Measurements from ENCODE around the gene SSH2. TPM values are rescaled to one million over a fixed set of nuclear protein-coding genes. Genes with fewer than 3 reads are reported as not detected.
A peak's percentile ranks its signal among the peaks of the same experiment; 100 is the strongest.
"Not testable (repeated sequence)": the region's sequence is repeated elsewhere in the genome, so short reads cannot be mapped to it uniquely, and the experiment has no call there.

SSH2 gene
- total and polyA plus RNA-seq, 9 of the 15 experiments (the other 6 are each of a cell fraction or from before 2014, with no cell fraction given), result 3.9 to 16.1 (median 10.2) TPM

DNA sequence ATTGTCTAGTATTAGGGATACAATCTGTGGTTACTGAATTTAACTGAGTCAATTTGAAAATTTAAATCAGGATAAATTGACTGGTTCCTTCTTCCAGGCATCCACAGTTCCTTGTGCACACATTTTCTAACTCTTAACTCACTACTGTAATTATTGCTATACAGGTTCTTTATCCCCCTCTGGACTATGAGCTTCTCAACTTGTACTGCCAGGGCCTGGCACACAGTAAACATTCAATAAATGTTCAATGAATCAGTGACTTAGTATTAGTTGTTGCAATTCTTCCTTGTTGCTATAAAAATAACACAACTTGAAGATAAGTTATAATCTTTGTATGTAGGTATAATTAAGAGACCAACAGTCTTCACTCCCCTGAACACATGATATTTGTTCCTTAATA is 67.9 kb downstream of the SSH2 start (continued):
- TF ChIP-seq ZNF239 (CRISPR knock-in tag; IDR thresholded peaks at IDR 0.05), result no peak

DNA sequence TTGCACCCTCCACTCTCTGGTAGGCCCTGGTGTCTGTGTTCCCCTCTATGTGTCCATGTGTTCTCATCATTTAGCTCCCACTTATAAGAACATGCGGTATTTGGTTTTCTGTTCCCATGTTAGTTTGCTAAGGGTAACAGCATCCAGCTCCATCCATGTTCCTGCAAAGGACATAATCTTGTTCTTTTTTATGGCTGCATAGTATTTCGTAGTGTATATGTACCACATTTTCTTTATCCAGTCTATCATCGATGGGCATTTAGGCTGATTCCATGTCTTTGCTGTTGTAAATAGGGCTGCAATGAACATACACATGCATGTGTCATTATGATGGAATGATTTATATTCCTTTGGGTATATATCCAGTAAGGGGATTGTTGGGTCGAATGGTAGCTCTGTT is 70.6 kb downstream of the SSH2 start:
- intact Hi-C loops (cut with micrococcal nuclease); H3K27me3 ChIP-seq (ENCODE audit: control insufficient read depth in 2 of 2, insufficient read depth in 2 of 2, low read length in 2 of 2); FAIRE-seq; CTCF ChIA-PET (ENCODE audit: low intra/inter-chr PET ratio); in situ Hi-C loops (cut with MboI); BruUV-seq (replicated peaks); H3K4me3 ChIP-seq; POLR2A ChIA-PET; H3K9me1 ChIP-seq (ENCODE audit: control insufficient read depth, insufficient read depth, low read length); H2AFZ ChIP-seq (ENCODE audit: low read depth, low read length); H3K4me1 ChIP-seq (replicated peaks in 1 of 2; ENCODE audit: control insufficient read depth in 2 of 2, insufficient read depth in 2 of 2, low read length in 2 of 2); H3K4me2 ChIP-seq (ENCODE audit: insufficient read depth, low read length); DNase-seq (ENCODE audit: extremely low read depth in 1 of 4, low spot score in 3 of 4); H3K9ac ChIP-seq (ENCODE audit: insufficient read depth in 1 of 2, low read depth in 2 of 2, low read length in 2 of 2); H3K9me3 ChIP-seq (replicated peaks; ENCODE audit: control insufficient read depth, insufficient read depth, low read depth, low read length); H3K36me3 ChIP-seq (ENCODE audit: control insufficient read depth, insufficient read depth, low read length); ATAC-seq; H4K20me1 ChIP-seq (replicated peaks; ENCODE audit: control insufficient read depth, insufficient read depth, low read length); H3K79me2 ChIP-seq (ENCODE audit: control insufficient read depth, insufficient read depth, low read length); H3K27ac ChIP-seq (ENCODE audit: extremely low read depth, low read depth, low read length): not testable (repeated sequence)
- TF ChIP-seq ZNF146 (CRISPR knock-in tag; IDR thresholded peaks at IDR 0.05; ENCODE audit: unreplicated experiment), result peak; percentile 68
- WGBS (ENCODE audit: insufficient coverage, low coverage, missing lambda C conversion rate), result 66% methylated on average over 4 of the region's 4 CpGs

DNA sequence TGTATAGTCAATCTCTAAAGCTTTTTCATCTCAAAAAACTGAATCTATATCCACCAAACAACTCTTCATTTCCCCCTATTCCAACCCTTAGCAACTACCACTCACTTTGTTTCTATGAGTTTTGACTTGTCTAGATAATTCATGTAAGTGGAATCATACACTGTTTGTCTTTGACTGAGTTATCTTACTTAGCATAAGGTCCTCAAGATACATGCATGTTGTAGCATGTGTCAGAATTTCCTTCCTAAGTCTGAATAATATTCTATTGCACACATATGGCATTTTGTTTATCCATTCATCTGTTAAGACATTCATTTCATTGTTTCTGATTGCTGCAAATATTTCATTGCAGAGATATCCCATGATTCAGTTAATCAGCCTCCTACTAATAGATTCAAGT is 72.2 kb downstream of the SSH2 start:
- H3K4me1 ChIP-seq (replicated peaks in 1 of 2; ENCODE audit: control insufficient read depth in 2 of 2, insufficient read depth in 2 of 2, low read length in 2 of 2), result no peaks in the 10 kb centered on the region
- H3K27me3 ChIP-seq (ENCODE audit: control insufficient read depth in 2 of 2, insufficient read depth in 2 of 2, low read length in 2 of 2), result no peaks in the 10 kb centered on the region
- no peaks in the 10 kb centered on the region for H3K36me3 ChIP-seq (ENCODE audit: control insufficient read depth, insufficient read depth, low read length)
- intact Hi-C loops (cut with micrococcal nuclease) (no loop called here), in situ Hi-C loops (cut with MboI) (no loop called here)
- H3K9me3 ChIP-seq (replicated peaks; ENCODE audit: control insufficient read depth, insufficient read depth, low read depth, low read length), result no peaks in the 10 kb centered on the region
- H3K27ac ChIP-seq (ENCODE audit: extremely low read depth, low read depth, low read length), result no peak overlapping the region
- TF ChIP-seq RB1 (IDR thresholded peaks at IDR 0.05; ENCODE audit: low read depth) (no peak), EHMT2 (IDR thresholded peaks at IDR 0.05) (no peak)
- TF ChIP-seq, protein P1, sequence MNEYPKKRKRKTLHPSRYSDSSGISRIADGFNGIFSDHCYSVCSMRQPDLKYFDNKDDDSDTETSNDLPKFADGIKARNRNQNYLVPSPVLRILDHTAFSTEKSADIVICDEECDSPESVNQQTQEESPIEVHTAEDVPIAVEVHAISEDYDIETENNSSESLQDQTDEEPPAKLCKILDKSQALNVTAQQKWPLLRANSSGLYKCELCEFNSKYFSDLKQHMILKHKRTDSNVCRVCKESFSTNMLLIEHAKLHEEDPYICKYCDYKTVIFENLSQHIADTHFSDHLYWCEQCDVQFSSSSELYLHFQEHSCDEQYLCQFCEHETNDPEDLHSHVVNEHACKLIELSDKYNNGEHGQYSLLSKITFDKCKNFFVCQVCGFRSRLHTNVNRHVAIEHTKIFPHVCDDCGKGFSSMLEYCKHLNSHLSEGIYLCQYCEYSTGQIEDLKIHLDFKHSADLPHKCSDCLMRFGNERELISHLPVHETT (CRISPR knock-in tag; conservative IDR thresholded peaks at IDR 0.05 in 1 of 2, IDR thresholded peaks at IDR 0.05 in 1 of 2), result no peak
- TF ChIP-seq, protein P2, sequence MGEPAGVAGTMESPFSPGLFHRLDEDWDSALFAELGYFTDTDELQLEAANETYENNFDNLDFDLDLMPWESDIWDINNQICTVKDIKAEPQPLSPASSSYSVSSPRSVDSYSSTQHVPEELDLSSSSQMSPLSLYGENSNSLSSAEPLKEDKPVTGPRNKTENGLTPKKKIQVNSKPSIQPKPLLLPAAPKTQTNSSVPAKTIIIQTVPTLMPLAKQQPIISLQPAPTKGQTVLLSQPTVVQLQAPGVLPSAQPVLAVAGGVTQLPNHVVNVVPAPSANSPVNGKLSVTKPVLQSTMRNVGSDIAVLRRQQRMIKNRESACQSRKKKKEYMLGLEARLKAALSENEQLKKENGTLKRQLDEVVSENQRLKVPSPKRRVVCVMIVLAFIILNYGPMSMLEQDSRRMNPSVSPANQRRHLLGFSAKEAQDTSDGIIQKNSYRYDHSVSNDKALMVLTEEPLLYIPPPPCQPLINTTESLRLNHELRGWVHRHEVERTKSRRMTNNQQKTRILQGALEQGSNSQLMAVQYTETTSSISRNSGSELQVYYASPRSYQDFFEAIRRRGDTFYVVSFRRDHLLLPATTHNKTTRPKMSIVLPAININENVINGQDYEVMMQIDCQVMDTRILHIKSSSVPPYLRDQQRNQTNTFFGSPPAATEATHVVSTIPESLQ (CRISPR knock-in tag; IDR thresholded peaks at IDR 0.05), result no peak
- ChIA-PET POLR2A (no interaction called here), CTCF (ENCODE audit: low intra/inter-chr PET ratio) (no interaction called here)
- no peak overlapping the region for H2AFZ ChIP-seq (ENCODE audit: low read depth, low read length)
- H3K79me2 ChIP-seq (ENCODE audit: control insufficient read depth, insufficient read depth, low read length), result no peaks in the 10 kb centered on the region
- FAIRE-seq, result no peak
- no peak overlapping the region for H3K9ac ChIP-seq (ENCODE audit: insufficient read depth in 1 of 2, low read depth in 2 of 2, low read length in 2 of 2)
- H4K20me1 ChIP-seq (replicated peaks; ENCODE audit: control insufficient read depth, insufficient read depth, low read length), result no peaks in the 10 kb centered on the region
- H3K9me1 ChIP-seq (ENCODE audit: control insufficient read depth, insufficient read depth, low read length), result no peaks in the 10 kb centered on the region
- no peak for ATAC-seq
- no peak overlapping the region for H3K4me2 ChIP-seq (ENCODE audit: insufficient read depth, low read length)
- H3K4me3 ChIP-seq, result no peak overlapping the region
- DNase-seq (ENCODE audit: extremely low read depth in 1 of 4, low spot score in 3 of 4), result no peak
- no TSS peak for BruUV-seq (replicated peaks)
